Hypothalamus (tissue), 51 donors: ENCODE data around the gene GCFC2.
"Not testable (repeated sequence)": the region's sequence is repeated elsewhere in the genome, so short reads cannot be mapped to it uniquely, and the experiment has no call there.

Source experiments
- DNase-seq, 51 donors: peaks; one replicate each; lab custom pipeline; 2025; lab: John Stamatoyannopoulos, UW

Gene GCFC2

GRCh38 chr2:75710577-75711253, at the start of gene GCFC2:
TSS of gene GCFC2 (minus strand) at chr2:75710915. CDS start at chr2:75710855, 60 bp downstream.
- peak; percentile 20 to 92 (median 77) for DNase-seq

GRCh38 chr2:75752828-75753227, 42.1 kb upstream of the GCFC2 start:
- no peak for DNase-seq

DNA sequence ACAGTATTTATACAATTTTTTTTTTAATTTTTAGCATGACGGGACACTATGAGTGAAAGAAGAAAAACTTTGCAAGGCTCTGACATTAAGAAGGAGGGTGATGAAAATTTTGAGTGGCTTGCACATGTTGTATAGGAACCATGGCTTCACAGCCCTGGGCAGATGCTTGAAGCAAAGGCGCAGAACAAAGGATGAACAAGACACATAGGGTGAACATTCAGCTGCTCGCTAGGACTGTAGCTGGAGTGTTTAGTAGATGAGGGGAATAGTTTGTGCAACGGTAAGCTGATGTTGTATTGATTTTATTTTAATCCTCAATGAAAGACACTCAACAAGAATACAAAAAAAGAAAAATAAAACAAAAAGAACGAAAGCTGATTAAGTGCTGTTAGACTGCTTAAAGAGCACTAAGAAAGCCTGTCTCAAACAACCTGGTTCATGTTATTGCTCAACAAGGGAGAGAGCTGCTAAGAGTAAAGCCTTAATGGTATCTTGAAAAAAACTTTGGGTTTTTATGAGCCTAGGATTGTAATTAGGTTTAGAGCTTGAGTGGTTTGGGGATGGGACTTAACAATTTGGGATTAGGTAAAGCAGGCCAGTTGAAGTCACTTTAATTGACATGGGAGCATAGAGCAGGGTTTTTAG, 41.2 kb upstream of the GCFC2 start:
- no peak for DNase-seq

DNA sequence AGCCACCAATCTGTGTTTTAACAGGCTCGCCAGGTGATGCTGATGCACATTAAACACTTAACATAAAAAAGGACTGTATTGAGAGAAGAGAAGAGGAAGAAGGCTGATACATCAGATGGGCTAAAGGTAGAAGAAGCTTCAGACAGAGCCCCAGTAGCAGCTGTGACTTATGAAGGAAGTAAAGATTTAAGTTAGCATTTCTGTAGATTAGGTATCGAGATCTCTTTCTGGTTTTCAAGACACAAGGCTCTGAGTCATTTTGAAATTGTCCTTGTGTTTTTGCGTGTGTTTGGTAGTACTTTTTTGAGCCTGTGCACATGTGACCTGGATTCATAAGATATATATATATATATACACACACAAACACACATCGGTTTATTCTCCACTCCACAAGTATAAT, 40.6 kb upstream of the GCFC2 start:
- DNase-seq: no peak

GRCh38 chr2:75737961-75738360, 27.2 kb upstream of the GCFC2 start:
- DNase-seq: no peak

DNA sequence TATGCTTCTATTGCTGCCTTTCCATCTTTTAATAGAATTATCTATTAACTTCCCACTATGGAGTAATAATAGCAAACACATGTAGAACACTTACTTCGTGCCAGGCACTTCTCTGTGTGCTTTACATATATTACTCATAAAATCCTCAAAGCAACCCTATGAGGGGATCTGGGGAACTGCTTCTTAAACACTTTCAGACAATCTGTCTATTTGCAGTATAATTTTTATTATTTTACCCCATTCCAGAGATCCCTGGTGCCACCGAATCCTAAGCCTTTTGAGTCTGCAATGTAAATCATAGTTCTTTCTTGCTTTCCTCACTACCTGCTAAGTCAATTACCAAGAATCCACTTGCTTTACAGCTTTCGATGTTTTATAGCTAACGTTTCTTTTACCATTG, 25.6 kb upstream of the GCFC2 start:
- no peak for DNase-seq

- peak in 1 of 51 donors; percentile 23 for DNase-seq
Observed at GRCh38 chr2:75729861-75730260, 19.1 kb upstream of the GCFC2 start.

GRCh38 chr2:75728614-75729419, 18.1 kb upstream of the GCFC2 start:
- DNase-seq: no peak

DNA sequence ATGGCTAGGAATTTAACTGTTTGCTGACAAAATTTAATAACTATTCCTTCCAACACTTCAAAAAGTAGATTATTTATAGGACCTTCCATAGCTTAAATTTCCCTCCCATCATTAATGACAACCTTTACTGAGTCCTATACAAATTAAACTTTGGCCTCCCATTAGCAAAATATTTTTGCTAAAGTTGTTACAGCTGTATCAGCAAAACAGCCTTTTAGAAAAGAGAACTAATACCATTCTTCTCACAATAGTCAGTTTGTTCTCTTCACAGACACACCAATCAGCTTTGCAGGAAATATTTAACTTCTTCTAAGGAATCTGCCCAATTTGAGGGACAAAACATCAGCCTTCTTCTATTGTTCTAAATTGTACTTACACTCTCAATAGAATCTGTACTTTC, 12.0 kb upstream of the GCFC2 start:
- DNase-seq: no peak

GRCh38 chr2:75720525-75720924, 9.8 kb upstream of the GCFC2 start:
- DNase-seq: no peak

DNA sequence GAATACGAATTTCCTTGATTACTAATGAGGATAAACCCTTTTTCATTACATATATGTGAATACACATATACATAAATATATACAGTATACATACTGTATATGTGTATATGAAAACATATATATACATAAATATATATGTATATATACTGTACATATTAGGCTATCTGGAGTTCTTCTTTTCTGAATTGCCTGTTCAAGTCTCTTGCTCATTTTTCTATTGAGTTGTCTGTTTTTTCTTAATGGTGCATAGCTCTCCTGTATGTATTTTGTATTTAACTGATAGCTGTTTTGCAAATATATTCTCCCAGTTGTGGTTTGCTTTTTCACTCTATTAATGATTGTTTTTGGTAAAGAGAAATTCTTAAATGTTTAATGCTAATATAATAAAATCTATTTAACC, 8.9 kb upstream of the GCFC2 start:
- DNase-seq: no peak

- DNase-seq: peak in 1 of 51 donors; percentile 3
Observed at GRCh38 chr2:75716406-75716805, 5.7 kb upstream of the GCFC2 start.

GRCh38 chr2:75711590-75711989, 875 bp upstream of the GCFC2 start:
- DNase-seq: not testable (repeated sequence)

DNA sequence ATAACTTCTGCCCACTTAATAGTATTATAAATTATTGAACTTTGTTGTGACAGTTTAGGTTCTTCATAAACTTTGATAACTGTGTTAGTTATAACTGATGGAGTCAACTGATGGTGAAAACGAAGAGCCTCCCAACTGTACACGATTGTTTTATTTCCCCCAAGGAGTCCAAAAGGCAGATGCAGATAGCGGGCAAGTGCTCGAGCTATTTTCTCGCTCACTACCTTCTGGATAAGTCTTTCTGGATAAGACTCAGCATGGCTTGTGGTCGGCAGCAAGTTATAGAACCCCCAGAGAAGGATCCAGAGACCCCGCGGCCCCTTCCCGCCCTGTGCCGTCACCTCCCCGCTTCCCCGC, 517 bp downstream of the GCFC2 start:
- DNase-seq: peak in 1 of 51 donors; percentile 59

DNA sequence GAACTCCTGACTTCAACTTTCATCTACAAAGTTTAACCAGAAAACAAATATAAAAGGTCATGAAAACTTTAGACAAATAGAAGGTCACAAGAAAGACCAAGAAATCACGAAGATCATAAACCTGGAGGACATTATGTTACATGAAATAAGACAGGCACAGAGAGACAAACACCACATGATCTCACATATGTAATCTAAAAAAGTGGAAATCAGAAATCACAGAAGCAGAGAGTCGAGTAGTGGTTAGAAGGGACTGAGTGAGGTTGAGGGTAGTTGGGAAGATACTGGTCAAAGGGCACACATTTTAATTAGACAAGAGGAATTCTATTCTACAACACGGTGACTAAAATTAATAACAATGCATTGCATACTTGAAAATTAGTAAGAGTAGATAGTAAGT, 1.4 kb downstream of the GCFC2 start:
- no peak for DNase-seq

GRCh38 chr2:75707901-75708300, 2.8 kb downstream of the GCFC2 start:
- no peak for DNase-seq

DNA sequence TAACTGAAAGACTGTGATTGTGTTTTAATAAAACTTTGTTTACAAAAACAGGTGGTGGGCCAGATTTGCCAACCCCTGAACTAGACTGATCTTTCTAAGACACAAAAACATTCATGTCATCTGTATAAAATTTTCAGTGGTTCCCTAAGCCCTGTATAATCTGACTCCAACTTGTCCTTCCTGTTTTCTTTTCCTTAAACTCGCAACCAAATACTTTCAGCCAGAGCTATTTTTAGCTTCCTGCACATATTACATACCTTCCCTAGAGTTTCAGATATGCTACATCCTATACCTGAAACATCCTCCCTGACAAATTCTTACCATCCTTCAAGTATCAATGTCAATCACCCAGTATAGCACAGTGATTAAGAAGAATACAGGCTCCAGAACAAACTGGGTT, 4.8 kb downstream of the GCFC2 start:
- DNase-seq: no peak

- DNase-seq: no peak
Observed at GRCh38 chr2:75703589-75704287, 7.0 kb downstream of the GCFC2 start.

DNA sequence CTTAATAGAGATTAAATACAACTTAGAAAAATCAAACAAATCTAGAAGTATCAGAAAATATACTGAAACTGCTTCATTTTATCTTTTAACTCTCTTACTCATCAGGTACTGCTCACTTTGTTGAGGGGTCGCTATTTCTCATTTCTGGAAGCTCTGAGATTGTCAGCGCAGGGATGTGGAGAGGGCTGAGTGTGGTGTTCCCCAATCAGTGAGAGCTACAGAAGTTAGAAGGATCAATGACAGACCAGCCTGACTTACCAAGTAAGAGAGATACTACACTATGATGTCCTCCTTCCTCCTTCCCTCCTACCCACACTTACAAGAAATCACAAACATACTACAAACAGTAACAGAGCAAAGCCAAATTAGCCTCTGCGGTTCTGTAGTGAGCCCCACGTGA, 8.1 kb downstream of the GCFC2 start:
- DNase-seq: no peak

DNA sequence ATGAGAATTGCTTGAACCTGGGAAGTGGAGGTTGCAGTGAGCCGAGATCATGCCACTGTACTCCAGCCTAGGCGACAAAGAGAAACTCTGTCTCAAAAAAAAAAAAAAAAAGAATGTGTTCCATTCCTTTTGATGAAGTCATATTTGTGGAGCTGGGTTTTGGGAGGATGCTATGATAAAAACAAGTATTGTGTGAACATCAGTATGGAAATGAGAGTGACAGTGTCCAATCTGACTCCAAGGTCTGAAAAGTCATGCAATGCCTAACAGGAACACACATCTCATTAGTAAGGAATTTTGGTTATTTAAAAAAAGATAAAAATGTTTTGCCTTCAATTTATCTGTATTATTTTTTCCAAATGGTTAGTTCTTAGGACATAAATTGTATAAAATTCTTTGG, 11.8 kb downstream of the GCFC2 start:
- DNase-seq: no peak

GRCh38 chr2:75688196-75688595, 22.5 kb downstream of the GCFC2 start:
- DNase-seq: no peak
